ENCODE data around the gene CLDN20.

The CLDN20 gene

GRCh38 chr6:155313602-155314091 is 49.8 kb downstream of the CLDN20 start:
- no peak for DNase-seq

DNA sequence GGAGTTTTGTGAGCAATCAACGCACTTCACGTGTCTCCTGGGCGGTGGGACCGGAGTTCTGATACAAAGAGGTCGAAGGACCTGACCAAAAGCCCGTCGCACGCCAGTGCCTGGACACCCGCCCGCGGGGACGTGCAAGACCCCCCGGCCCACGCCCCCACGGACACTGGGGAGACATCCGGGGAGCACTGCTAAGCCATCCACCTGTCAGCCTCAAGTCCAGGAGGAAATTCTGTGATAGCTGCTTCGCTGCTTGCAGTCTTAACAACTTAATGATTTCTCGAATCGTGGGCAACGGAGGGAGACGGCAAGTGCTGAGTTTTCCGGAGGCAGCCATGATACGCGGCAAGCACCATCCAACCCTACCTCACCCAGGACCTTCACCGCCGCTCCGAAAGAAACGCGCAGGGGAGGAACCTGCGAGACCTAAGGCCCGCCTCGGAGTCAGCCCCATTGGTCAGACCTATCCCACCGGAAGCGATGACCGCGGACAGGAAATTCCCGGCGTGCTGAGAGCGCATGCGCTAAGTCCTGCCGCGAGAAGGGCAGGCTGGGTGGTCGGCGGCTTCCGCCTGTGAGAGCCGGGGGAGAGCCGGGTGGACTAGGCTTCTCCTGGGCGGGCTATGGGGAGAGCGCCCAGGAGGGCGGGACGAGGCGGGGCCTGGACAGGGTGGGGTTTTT is 50.4 kb downstream of the CLDN20 start, which contains the start of gene TFB1M:
TFB1M (minus strand) TSS at position 393 of the 681 bp plus-strand sequence; CDS start at position 337, 56 bp downstream.
- DNase-seq = peak; percentile 99

GRCh38 chr6:155314773-155315515 is 51.1 kb downstream of the CLDN20 start:
- no peak for DNase-seq

- DNase-seq = no peak
Observed at GRCh38 chr6:155315516-155315871, 51.7 kb downstream of the CLDN20 start.

GRCh38 chr6:155316419-155316818 is 52.6 kb downstream of the CLDN20 start:
- DNase-seq = no peak

DNA sequence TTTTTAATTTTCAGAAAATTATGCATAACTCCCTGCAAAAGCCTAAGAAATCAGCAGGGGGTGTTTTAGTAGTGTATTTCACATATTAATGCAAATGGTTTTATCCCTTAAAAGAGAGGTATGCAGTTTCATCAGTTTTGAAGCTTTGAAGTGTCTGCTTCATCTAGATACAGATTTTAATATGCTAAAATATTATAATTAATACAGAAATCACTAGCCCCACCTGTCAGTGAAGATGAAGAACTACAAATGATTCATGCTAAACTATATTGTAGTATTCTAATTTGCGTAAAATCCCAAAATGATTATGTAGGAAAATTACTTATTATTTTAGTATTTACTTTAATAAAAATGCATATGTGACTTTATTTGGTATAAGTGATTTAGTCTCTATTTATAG is 53.4 kb downstream of the CLDN20 start:
- no peak for DNase-seq

DNA sequence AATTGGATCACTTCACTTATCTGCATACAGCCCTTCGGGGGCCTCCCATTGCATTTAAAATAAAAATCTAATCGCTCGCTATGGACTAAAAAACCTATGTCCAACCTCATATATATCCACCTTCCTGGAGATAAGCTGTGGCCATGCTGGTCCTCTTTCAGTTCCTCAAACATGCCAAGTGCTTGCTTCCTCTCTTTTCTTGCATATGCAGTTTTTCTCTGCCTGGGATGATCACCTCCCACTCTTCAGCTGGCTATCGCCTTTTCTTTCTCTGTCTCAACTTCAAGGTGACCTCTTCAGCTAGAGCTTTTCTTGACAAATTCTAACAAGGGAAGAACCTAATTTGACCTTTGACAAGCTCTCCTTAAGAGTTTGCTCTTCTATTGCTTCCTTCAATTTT is 56.1 kb downstream of the CLDN20 start:
- DNase-seq = no peak

- DNase-seq = no peak
Observed at GRCh38 chr6:155324172-155324571, 60.4 kb downstream of the CLDN20 start.

GRCh38 chr6:155324993-155325392 is 61.2 kb downstream of the CLDN20 start:
- no peak for DNase-seq

DNA sequence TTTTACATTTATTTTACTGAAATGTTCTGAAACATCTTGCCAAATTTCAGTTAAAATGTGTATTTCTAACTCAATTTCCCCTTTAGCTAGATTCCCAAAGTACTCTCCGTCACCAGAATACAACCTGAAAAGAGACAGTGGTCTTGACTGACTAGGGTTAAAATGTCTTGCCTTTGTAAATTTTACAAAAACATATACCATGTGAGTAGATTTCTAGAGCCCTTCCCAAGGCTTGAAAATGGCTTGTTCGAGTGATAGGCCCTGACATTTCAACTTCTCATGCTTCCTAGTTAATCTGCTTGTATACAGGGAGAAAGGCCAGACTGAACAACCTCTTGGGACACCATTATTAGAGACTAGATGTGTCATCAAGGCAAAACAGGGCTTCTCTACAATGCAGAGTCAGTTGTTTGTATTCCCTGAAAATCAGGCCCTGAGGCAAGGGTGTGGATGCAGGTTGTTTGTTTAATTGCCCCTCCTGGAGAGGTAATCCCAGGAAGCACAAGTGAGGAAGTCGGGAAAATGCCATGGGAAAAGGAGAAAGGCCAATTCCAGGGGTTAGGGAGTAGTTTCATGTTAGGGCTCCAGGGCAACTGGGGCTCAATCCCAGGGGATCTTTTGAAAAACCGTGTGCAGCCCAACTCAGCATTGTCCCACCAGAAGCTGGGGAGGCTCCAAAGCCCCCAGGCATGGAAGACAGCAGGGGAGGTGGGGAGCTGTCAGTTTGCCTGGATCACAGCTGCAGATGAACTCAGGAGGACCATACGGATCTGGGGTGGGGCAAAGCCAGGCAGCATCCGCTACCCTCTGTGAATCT is 62.1 kb downstream of the CLDN20 start:
- no peak for DNase-seq
